GM21390 (cell line): ENCODE measurements around the gene SLC7A14.
A peak's percentile ranks its signal among the peaks of the same experiment; 100 is the strongest.

Experiments used
- ATAC-seq: cut with Tn5 transposase; IDR thresholded peaks from one replicate; pipeline ENCODE4 v1.9.1; 2021; ENCODE audit not compliant: unreplicated experiment

Gene SLC7A14

DNA sequence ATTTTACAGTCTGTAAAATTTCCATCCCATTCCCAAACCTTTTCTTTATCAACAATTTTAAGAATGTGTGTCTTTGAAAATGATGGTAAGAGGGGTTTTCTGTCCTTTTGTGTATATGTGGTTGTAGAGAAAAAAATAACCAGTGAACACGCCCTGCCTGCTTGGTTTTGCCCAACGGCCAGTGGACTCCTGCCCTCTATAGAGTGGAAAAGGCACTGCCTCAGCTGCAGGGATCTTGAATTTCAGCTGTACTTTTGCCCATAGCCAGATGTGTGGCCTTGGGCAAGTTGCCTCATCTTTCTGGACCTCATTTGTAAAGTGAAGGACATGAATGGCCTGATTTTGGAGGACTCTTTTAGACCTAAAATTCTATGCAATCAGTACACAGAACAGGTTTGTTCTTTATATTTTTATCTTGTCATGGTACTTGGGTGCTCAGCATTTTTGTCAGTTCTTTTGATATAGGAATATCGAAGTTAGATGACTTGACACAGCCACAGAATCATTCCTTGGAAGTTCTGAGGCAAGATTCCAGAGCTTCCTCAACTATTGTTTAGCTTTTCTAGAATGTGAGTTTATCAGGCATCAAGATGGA is 86.2 kb downstream of the SLC7A14 start:
- ATAC-seq, result peak; percentile 53

DNA sequence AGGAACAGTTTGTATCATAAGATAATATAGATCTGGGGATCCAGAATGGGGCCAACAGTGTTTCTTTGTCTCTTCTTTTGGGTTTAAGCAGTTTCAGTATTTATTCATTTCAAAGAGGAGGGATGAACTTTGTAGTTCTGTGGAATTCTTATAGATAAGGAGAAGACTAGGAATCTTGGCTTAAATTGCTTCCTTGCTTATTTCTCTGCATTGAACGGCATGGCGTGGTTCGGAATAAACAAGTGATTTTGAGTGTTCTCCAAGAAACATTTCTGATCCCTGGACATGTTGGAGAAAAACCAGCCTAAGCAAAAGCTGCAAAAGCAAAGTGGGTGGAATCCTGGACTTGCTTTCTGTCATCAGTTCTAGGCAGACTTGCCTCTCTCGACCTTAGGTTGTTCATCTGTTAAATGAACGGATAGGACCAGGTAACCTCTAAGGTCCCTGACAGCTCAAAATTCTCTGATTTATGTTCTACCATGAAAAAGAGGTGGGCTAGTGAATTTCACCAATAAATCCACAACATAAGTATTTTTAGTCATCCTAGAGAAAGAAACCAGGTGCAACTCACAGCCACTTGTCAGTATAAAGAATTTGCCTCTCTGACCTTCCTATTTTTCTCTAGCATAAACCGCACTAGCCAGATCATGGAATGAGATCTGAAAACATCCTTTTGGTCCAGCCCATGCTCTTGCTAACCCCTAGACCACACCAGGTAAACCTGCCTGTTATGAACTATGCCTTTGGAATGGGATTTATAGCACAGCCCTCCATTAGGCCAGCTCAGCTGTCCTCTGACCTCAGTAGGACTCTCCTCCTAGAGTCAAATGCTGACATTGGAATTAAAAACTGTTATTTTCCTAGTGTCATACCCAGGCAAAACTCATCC is 88.4 kb downstream of the SLC7A14 start:
- no peak for ATAC-seq

DNA sequence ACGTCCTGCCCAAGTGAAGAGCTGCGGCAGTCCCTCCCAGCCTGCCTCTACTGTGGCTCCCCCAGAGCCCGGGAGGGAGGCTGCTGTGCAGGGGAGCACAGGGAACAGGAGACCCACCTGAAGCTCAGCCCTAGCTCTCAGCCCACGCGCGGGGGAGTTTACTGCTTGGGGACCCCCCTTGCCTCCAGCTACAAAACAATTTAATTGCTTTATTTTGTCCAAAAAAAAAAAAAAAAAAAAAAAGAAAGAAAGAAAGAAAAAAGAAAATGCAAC is 89.1 kb downstream of the SLC7A14 start:
- ATAC-seq, result no peak

DNA sequence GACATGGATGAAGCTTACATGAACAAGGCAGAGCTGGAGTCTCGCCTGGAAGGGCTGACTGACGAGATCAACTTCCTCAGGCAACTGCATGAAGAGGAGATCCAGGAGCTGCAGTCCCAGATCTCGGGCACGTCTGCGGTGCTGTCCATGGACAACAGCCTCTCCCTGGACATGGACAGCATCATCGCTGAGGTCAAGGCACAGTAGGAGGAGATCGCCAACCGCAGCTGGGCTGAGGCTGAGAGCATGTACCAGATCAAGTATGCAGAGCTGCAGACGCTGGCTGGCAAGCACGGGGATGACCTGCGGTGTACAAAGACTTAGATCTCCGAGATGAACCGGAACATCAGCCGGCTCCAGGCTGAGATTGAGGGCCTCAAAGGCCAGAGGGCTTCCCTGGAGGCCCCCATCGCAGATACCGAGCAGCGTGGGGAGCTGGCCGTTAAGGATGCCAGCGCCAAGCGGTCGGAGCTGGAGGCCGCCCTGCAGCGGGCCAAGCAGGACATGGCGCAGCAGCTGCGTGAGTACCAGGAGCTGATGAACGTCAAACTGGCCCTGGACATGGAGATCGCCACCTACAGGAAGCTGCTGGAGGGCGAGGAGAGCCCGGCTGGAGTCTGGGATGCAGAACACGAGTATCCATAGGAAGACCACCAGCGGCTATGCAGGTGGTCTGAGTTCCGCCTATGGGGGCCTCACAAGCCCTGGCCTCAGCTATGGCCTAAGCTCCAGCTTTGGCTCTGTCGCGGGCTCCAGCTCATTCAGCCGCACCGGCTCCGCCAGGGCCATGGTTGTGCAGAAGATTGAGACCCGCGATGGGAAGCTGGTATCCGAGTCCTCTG is 89.6 kb downstream of the SLC7A14 start:
- ATAC-seq, result no peak

DNA sequence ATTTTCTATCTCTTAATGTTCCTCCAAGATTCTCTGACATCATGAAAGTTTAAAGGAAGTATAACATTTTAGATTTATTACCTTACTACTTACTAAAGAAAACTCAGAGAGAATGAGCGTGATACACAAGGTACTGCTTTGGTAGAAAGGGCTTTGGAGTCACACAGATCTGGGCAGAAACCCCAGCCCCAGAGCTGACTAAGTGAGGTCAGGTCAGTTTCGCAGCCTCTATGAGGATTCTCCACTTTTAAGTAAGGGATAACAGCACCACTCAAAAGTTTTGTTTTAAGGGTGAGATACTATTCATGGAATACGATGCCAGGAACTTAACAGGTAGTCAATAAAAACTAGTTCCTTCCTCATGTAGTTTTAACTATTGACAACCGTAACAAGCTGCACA is 91.1 kb downstream of the SLC7A14 start:
- no peak for ATAC-seq

DNA sequence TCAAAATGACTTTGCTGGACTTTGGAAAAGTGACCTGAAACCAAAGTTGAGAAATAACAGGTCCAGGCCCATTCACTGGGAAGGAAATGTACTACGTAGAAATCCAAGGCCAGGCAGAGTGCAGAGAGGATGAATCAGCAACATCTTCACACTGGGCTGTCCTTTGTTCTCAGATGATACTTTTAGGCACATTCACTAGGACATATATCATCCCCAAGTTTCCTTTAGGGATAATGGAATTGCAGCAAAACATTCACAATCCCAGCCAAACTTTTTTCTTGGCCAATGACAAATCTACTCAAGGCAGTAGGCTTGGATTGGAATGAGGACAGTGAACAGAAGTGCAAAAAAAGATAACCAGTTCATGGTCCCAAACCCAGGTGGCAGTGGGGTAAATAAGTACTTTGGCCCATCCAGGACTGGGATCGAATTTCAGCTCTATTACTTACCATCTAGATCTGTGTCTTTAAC is 92.1 kb downstream of the SLC7A14 start:
- no peak for ATAC-seq

DNA sequence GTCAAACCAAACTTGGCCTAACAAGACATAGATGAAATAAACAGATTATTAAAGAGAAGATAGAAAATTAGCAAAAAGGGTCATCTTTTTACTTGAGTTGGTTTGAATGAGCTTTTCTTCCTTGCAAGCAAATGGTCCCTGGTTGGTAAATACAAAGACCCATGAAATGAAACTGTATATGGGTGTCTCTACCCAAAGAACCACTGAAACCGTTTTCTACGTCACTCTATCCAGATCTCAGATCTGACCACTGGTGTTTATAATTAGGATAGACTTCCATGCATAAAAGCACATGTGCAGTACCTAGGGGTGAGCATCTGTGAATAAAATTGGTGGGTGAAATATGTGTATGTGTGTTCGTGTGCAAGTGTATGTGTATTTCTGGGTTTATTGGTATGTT is 94.0 kb downstream of the SLC7A14 start:
- no peak for ATAC-seq

DNA sequence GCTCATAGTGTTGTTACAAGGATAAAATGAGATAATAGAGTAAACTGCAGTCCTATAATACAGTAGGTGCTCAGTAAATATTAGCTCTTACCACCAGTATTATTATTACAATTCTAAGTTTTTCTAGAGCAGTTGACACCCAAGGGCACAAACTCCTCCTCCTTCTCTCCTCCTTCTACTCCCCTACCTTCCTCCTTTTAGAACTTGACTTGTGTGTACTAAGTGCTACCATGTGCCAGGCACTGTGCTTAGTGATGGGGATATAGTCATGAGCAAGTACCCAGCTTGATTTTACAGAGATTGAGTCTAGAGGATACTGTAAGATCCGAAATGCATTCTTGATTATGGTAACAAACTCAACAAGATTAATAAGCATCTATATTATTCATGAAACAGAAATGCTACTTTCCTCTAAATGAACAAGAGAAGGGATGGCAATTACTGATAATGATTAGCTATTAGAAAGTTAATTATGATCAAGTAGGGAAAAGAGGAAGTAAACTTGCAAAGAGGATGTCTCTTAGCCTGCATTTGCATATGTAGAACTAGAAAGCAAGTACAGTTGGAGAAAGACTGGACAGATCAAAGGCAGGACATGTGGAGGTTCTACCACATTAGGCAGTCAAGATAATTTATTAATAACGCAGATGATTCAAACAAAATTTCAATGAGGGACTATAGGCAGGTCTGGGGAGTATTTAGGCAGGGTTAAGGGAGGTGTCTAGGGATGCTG is 94.9 kb downstream of the SLC7A14 start:
- no peak for ATAC-seq

DNA sequence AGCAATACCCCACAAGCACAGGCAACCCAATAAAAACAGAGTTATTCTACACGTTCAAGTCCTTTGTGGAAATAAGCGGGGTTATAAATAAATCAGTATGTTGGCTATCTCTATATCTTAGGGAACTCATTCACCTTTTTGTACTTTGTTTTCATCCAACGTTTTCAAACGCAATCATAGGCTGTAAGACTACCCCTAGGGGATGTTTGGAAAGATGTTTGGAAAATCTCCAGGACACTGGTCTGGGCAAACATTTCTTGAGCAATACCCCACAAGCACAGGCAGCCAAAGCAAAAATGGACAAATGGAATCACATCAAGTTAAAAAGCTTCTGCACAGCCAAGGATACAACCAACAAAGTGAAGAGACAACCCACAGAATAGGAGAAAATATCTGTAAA is 97.1 kb downstream of the SLC7A14 start:
- ATAC-seq, result no peak

DNA sequence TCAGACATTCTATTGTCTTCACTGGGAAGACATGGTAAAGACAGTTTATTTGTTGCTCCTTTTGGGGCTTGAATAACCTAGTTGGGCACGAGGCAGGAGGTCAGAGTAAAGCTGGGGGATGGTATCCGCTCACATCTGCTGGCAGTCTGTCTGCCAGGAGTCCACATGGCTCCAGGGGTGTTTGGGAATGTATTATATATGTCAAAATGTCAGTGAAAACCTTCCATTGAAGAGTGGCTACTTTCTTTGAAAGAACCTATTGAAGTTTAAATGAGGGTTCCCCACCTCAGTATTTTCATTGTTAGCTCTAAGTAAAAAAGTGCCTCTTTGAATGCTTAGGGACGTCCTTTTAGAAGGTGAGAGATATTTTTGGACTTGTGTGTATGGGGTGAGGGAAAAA is 98.8 kb downstream of the SLC7A14 start:
- no peak for ATAC-seq

DNA sequence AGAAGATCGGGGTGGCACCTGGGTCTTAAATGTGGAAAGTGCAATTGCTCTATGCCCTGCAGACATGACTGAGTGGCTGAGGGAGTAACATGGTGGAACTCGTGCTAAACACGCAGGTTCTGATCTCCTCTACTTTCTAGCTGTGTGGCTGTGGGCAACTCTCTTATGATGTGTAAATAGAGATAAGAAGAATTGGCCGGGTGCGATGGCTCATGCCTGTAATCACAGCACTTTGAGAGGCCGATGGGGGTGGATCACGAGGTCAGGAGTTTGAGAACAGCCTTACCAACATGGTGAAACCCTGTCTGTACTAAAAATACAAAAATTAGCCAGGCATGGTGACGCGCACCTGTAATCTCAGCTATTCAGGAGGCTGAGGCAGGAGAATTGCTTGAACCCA is 99.5 kb downstream of the SLC7A14 start:
- no peak for ATAC-seq

DNA sequence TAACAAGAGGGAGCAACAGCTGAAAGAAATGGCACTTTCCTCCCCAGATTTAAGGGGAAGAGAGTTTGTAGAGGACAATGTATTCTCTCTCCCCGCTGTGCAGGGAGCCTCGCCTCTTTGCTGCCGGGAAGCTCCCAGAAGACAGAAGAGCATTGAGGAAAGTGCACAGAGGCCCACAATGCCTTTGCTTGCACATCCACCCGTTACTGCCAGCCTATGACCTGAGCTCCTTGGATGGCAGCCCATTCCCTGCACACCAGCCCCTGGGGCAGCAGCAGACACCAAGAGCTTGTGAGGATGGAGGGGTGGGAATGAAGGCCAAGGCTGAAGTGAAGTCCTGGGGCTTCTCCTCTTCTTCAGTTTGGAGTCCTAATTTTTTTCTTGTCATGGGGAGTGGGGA is 100.2 kb downstream of the SLC7A14 start:
- no peak for ATAC-seq

DNA sequence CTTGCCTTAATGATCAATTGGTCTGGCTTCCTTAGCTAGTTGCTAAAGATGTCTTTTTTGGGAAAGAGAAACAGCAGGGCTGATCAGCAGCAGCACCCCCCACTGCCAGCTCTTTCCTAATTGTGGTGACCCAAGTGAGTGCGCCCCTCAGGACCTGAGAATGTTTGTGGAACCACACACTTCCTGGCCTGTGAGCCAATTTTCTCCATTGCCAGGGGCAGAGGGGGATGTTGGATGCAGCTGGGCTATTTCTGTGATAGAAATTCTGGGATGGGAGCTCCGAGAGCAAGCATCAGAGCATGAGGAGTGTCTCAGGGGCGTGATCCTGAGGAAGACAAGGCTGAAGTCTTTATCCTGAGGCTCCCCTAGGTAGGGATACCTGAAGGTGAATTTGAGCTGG is 100.6 kb downstream of the SLC7A14 start:
- no peak for ATAC-seq

DNA sequence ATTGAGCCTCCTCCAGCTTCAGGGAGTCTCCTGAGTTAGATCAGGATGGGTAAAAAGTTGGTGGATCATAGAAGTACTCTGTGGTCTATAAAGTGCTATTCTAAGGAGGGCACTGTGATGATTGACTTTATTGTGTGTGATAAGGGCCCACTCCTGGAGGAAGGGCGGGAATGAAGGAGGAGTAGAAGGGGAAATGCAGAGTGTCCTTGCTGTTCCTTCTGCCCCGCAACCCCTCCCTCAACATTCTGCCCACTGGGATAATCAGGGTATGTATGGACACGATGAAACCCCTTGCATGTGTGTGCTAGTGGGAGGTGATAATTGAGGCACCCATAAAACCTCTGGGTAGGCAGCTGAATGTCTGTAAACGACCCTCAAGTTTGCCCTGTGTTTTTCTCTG is 101.0 kb downstream of the SLC7A14 start:
- ATAC-seq, result no peak

DNA sequence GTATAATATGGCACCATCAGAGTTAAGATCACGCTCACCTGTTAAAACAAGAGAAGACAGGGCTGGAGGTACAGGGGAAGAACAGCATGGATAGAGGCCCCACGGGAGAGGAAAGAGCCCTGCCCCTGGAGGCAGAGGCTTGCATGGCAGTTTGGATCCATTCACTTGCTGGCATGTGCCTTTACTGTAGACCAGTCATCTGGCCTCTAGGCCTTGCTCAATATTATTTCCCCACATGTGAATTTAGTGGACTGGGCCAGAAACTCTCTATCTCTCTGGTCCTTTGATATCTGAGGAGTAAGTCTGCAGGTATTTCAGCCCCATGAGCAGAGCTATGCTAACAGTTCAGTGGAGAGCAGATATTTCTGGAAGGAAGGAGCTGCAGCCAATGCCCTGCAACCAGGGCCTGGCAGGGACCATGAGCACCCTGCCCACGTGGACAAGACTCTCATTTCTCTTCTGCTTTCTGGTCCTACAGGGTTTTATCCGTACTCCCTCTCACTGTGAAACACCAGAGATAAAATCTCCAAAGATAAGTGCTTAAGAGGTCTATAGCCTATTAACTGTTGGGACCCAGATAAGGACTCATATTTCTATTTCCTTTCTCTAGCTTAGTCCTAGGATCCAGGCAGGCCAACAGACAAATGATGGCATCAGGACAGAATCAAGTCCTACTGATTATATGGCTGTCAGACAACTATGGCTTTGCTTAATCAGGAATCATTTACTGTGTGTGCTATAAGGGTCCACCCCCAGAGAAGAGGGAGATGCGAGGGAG is 102.2 kb downstream of the SLC7A14 start:
- no peak for ATAC-seq

DNA sequence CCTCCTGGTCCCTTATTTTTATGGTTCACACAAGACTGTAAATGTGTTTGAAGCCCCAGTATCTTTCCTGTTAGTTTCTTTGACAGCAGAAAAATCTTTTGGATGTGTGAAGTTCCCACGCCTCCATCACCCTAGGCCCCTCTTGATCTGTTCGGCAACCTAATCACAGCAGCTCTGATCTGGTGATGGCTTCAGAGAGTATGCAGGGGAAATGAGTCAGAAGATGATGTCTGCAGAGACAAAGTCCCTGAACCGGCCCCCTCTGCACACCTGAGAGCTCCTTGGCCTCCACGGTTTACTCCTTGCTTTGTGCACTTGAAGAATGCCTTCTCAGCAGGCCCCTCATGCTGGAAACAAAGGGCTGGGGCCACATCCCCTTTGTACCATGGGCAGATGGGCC is 103.7 kb downstream of the SLC7A14 start:
- ATAC-seq, result no peak

DNA sequence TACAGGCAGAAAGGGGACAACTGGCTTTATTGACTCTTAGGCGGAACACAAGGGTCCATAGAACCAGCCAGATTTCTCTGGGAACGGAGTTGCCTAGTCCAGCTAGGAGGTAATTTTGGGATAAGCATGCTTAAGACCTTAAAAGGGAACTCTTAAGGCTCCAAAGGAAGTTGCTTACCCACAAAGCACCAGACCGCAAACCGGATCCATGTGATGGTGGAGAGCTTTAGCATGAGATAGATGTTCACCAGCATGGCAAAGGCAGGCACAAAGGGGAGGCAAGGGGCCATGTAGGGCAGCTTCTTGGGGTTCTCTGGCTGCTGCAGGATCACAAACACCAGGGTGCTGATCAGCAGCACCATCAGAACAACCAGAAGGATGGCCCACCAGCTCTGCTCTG is 105.8 kb downstream of the SLC7A14 start:
- ATAC-seq, result no peak

DNA sequence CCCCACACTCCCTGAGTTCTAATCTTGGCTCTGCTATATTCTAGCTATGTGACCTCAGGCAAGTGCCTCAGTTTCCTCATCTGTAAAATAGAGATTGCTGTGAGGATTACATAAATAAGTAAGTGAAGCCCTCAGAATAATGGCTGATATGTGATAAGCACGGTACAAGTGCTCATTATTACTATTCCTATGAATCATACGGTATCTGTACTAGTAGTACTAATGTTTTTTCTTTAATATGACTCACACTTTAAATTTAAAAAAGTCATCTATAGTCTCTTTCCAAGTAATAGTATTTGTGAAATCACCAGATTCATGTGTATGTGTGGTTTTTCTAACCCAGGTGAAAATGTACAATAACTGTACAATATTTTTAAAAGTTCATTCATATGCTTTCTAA is 108.5 kb downstream of the SLC7A14 start:
- no peak for ATAC-seq

DNA sequence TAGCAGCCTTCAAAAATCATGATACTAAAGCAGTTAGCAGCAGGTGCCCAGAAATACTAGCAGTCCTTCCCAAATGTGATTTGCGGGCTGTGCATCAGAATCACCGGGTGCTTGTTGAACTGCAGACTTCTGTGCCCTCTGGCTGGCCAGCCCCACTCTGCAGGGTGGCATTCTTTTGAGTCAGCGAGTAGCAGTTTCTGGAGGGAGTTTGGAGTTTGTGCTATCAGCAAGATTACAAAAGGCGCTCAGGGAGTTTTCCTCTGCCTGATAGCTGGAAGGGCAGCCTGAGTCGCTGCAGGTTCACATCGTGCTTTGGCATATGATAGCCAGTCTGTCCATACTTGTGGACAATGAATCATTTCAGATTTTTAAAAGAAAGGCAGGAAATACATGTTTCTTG is 109.6 kb downstream of the SLC7A14 start:
- no peak for ATAC-seq

DNA sequence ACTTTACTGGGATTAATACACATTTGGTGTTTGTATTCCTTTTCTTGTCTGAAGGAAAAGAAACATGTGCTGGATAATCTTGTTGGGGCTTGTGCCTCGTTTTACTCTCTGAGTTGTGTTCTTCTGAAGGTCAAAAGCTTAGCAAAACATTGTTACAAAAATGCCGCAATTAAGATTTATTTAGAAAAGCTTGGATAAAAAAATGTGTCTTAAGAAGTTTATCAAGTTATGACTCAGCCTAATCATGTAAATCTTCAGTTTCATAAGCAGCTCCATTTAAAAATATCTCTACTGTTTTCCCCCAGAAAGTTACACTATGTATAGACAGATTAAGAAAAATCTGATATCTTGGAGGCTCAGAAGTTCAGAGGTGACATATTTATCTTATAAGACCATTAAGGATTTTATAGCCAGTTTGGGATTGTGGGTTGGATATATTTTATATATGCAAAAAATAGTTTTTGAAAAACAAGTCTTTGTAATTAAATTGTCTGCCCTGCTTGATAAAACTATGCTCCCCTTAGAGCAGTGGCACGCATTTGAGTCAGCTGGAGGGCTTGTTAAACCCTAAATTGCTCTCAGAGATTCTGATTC is 110.7 kb downstream of the SLC7A14 start:
- ATAC-seq, result no peak
